HG03520 (cell line): ENCODE data around the gene WEE1.
"Not testable (repeated sequence)": the region's sequence is repeated elsewhere in the genome, so short reads cannot be mapped to it uniquely, and the experiment has no call there.

Experiments used
- ATAC-seq: cut with Tn5 transposase; IDR thresholded peaks from one replicate; pipeline ENCODE4 v1.9.1; 2021; ENCODE audit warnings: mild to moderate bottlenecking, moderate library complexity; ENCODE audit not compliant: unreplicated experiment

The WEE1 gene

DNA sequence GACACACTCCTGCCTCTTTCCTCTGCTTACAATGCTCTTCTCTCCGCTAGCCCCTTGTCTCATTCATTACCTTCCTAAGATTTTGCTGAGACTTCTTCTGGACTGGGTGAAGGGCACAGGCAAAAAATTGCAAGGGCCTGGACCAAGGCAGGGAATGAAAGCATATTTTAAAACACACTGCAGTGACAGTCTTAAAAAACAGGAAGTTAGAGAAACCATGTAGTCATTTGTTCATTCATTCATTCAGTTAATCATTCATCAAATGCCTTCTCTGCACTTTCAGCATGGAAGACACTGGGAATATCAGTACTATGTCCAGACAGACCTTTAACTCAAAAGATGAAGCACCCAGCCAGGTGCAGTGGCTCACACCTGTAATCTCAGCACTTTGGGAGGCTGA lies 45.5 kb downstream of the WEE1 start:
- no peak for ATAC-seq

DNA sequence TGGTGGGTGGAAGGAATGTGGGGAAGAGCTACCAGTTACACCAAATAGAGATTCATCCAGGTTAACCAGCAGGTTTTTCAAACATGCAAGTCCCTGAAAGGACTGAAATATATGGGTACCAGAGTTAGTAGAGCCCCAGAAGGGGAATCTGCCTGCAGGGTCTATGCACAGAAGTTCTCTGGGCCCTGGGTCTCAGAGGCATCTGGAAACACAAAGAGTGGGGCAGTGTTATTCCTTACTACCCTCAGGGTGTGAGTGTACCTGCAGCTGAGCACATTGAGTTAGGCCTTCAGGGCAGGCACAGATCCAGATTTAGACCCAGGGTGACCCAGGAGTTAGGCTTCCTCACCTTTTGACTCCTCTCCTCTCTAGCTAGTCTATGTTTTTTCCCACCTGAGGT lies 46.5 kb downstream of the WEE1 start:
- no peak for ATAC-seq

DNA sequence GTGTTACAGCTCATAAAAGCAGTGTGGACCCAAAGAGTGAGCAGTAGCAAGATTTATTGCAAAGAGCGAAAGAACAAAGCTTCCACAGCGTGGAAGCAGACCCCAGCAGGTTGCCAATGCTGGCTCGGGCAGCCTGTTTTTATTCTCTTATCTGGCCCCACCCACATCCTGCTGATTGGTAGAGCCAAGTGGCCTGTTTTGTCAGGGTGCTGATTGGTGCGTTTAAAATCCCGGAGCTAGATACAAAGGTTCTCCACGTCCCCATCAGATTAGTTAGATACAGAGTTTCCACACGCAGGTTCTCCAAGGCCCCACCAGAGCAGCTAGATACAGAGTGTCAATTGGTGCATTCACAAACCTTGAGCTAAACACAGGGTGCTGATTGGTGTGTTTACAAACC lies 48.9 kb downstream of the WEE1 start:
- not testable (repeated sequence) for ATAC-seq

DNA sequence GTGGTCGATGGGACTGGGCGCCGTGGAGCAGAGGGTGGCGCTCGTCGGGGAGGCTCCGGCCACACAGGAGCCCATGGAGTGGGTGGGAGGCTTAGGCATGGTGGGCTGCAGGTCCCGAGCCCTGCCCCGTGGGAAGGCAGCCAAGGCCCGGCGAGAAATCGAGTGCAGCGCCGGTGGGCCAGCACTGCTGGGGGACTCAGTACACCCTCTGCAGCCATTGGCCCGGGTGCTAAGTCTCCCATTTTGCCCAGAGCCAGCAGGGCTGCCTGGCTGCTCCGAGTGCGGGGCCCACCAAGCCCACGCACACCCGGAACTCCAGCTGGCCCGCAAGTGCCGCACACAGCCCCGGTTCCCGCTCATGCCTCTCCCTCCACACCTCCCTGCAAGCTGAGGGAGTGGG lies 49.6 kb downstream of the WEE1 start:
- not testable (repeated sequence) for ATAC-seq

DNA sequence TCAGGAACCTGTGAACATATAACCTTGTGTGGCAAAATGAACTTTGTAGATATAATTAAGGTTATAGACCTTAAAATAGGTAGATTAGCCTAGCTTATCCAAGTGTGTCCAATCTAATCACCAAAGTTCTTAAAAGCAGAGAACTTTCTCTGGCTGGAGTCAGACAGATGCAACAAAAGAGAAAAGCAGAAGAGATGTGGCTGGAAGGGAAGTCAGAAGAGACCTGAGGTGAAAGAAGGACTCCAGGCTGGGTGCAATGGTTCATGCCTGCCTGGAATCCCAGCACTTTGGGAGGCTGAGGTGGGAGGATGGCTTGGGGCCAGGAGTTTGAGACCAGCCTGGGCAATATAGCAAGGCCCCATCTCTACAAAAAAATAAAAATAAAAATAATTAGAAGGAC lies 51.0 kb downstream of the WEE1 start:
- ATAC-seq = no peak

DNA sequence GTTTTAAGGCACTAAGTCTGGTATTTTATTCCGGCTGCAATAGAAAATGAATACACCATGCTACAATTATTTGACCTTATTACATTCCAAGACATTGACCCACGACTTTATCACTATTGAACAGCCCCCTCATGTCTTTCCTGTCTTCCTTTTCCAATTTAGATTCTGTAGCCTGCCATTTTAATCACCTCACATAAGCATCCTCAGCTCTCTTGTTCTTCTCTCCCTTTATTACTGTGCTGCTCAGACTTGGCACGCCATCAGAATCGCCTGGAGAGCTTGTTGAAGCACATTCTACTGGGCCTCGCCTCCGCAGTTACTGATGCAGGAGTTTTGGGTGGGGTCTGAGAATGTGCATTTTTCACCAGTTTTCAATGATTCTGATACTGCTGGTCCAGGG lies 51.7 kb downstream of the WEE1 start:
- no peak for ATAC-seq

DNA sequence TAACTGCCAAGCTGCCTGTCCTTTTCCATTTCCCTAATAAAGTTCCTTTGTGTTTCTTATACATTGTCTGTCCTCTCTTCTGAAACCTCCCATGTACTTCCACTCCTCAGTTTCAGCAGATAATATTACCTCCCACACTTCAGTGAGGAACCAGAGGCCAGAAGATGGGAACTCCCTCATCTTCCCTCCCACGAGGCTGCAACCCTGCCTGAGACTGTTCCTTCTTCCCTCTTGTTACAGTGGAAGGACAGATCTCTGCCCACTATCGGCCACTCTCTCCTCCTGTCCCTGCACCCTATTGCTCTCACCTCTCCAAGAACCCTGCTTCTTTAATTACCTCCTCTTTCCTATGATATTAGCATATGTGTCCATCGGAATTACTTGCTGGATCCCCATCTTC lies 52.3 kb downstream of the WEE1 start:
- no peak for ATAC-seq

DNA sequence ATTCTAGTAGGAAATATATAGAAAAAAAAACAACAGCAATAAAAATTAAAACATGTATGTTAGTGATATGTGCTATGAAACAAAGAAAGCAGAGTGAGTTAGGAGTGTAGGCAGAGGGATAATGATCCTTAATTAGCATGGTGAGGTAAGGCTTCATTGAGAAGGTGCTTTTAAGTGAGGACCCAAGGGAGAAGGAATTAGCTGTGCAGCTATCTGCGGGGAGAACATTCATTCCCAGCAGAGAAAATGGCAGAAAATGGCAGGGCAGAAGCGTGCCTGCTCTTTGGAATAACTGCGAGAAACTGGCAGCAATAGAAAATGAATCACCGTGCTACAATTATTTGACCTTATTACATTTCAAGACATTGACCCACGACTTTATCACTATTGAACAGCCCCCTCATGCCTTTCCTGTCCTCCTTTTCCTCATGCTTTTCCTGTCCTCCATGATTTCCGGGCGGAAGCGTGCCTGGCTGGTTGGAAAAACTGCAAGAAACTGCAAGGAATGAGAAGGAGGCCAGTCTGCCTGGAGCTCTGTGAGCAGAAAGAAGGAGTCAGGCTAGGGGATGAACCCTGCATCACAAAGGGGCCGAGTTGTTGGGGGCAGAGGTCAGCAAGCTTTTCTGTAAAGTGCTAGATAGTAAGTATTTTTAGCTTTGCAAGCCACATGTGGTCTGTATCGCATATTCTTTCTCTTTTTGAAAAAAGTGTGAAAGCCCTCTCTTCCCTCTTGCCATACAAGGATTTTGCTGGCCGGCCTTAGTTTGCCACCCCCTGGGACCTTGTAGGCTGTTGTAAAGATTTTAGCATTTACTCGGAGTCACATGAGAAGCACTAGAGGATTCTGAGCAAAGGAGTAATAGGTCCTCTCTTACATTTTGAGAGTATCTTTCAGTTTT lies 53.3 kb downstream of the WEE1 start:
- no peak for ATAC-seq

DNA sequence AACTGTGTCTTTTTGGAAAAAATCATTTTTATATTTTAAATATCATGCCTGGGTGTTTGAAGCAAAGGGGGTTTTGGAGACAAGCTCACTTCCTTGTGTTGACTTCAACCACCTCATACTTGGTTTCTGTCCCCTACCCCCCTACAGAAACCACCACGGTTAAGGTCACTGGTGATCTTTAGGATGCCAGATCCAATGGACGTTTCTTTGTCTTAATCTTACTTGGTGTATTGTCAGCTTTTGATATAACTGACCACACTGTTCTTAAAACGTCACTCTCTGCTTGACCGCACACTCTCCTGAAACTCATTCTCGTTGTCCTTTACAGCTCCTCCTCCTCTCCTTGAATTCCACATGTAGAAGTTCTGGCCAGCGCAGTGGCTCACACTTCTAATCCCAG lies 55.6 kb downstream of the WEE1 start:
- no peak for ATAC-seq

DNA sequence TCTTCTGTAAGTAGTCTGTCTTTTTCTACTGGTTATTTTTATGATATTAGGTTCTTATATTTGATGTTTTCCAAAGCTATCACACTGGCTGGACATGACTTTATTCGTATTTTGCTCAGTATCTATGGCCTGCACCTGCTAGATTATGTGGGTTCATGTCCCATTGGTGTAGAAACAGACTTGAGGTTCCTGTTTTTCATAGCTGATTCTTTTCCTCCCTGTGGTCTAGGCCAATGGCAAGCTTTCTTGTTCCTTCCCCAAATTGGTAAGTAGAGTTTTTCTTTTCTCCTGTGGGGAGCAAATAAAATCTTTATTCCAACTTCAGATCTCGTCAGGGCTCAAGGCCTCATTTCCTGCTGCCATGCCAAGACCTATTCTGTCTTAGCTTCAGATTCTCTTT lies 60.2 kb downstream of the WEE1 start:
- no peak for ATAC-seq

DNA sequence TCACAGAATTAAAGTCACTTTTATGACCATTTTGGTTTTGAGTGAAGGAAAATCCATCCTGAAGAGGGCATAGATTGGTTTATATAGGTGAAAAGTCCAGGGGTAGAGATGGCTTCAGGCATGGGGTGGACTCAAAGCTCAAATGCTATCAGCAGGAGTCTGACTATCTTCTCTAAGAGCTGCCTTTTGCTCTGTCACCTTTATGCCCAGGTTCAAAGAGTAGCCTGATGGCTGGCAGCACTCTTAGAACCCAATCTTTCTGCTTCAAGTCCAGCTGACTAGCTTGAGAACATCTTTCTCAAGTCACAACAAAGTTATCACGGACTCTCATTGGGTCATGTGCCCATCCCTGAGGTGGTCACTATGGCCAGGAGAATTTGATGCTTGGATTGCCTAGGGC lies 63.2 kb downstream of the WEE1 start:
- ATAC-seq = no peak

DNA sequence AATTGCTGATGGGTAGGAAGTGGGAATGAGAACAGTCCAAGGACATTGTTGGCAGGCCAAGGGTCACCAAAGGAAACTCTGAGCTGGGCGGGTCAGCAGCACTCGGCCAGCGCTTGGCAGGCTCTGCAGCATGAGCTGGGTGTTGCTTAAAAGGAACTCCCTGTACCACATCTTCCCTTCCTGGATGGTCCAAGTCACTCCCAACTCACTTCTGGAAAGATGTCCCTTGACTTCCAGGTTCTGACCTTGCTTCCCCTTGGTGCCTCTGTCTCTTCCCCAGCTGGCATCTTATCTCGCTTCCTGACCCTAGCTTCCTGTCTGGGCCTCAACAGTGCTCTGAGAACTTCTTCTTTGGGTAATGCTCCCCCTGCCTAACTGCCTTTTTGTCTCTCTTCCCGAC lies 65.6 kb downstream of the WEE1 start:
- ATAC-seq = no peak
